GM18909 (cell line): ENCODE data around the gene OLIG2.
A peak's percentile ranks its signal among the peaks of the same experiment; 100 is the strongest.

ENCODE experiments used
- ATAC-seq: cut with Tn5 transposase; IDR thresholded peaks from one replicate; pipeline ENCODE4 v1.9.1; 2021; ENCODE audit warnings: mild to moderate bottlenecking; ENCODE audit not compliant: unreplicated experiment, poor library complexity

OLIG2 gene

DNA sequence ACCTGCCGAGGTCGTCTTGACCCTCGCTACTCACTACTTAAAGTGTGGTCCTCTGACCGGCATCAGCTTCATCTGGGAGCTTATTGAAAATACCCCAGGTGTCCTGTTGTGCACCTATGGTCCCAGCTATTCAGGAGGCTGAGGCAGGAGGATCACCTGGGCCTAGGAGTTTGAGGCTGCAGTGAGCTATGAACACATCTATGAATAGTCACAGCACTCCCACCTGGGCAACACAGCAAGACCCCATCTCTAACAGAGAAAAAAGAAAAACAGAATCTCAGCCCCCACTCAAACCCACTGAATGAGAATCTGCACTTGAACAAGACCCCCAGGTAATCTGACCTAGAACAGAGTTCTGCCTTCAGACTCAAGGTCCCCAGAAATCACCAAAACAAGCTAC, 35.5 kb downstream of the OLIG2 start:
- ATAC-seq = no peak

DNA sequence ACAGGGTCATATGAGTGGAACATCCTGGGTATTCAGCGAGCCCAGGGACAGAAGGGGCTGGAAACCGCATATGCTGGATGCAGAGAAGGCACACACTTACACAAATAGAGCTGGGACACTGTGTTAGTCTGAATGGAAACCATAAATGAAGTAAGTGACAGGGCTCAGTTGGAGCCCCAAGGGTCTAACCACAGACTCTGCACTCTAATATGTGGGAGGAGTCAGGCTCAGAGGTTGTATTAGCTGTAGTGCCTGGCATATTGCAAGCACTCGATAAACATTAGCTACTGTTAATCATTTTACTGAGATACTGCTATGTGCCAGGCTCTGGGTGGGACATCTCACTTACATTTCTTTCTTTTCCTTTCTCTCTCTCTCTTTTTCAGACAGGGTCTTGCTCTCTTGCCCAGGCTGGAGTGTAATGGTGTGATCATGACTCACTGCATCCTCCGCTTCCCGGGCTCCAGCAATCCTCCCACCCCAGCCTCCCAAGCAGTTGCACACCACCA, 37.7 kb downstream of the OLIG2 start:
- ATAC-seq = no peak

DNA sequence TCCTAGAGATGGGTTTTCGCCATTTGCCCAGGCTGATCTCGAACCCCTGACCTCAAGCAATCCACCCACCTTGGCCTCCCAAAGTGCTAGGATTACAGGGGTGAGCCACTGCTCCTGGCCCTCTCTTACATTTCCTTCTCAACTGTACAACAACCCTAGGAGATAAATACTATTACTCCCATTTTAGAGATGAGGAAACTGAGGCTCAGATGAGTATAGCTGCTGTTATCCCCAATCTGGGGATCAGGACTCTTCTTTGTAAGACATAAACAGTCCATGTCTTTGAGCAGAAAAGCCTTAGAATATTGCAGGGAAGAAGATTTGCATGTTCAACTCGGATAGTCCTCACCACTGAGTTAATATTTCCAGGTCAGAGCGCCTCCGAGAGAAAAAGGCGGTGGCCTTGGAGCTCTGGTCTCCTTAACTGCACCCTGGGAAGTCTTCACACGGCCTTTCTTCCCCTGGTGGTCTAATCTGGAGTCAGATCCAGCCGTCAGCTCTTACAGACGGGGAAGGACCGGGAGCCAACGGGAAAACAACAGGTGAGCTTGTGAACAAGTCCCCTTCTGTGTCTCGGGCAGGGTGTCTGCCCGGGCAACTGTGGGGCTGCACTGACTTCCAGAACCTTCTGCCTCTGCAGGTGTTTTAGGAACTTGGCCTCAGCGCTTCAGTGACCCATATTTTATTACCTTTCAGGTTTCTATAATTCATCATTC, 38.3 kb downstream of the OLIG2 start:
- no peak for ATAC-seq

DNA sequence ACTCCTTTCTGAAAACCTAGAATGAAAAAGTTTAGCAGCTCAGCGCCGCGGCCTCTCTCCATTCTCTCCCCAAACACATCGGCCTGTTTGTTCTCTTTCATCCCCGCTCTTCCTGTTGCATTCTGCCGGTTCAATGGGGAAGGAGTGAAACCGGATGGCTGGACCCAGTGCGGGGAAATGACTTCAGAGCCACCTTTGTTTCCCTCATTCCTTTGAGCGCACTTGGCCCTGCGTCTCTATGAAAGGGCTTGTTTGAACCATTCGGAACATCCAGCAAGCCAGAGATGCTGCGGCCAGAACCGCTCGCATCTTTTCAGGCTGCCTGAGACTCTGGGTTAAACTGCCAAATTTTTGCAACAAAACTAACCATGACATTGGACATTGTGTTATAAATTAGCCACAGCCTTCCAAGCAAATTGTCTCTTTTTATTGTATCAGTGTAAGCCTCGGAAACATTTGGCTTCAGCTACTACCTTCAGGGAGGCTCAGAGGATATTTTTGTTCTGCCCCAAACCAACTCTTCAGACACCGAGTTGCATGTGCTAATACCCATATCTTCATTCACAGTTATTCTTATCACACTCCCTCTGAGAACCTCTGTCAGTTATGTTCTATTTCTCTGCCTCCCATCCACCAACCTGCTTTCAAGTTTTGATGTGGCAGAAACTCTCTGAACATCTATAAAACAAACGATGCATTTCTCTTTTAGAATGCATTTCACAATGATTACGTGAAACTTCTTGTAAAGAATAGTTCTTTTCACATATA, 39.1 kb downstream of the OLIG2 start:
- ATAC-seq = no peak

DNA sequence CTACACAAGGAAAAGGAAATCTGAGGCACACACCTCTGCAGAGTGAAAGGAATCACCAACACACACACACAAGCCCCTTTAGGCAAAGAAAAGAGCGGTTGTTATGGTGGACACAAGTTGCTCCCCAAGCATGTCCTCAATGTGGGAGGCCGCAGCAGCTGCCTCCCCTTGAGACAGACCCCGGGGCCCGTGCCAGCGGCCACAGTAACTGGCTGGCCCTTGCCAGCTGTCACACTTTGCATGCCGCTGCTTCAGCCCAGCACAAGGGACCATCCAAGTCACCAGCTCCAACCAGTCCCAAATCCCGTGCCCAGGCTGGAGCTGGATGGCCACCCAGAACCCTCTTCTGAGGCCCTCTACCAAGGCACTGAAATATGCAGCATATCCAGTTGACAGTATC, 41.3 kb downstream of the OLIG2 start:
- no peak for ATAC-seq

DNA sequence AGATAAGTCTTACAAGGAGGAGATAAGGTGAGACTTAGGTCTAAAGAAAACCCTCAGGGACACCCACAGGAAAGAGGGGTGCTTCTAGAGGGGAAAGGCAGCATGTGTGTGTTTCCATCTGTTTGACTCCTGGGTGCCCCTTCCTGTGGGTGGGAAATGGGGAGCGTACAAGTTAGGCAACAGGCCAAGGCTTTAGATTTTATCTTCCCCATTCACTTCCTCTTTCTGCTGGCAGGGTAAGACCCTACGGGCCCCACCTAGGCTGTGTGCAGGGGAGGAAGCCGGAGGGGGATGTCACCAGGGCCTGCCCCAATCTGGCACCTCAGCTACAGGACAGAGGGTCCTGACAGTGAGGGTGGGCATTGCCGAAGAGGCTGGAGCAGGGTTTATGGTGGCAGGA, 41.7 kb downstream of the OLIG2 start:
- no peak for ATAC-seq

DNA sequence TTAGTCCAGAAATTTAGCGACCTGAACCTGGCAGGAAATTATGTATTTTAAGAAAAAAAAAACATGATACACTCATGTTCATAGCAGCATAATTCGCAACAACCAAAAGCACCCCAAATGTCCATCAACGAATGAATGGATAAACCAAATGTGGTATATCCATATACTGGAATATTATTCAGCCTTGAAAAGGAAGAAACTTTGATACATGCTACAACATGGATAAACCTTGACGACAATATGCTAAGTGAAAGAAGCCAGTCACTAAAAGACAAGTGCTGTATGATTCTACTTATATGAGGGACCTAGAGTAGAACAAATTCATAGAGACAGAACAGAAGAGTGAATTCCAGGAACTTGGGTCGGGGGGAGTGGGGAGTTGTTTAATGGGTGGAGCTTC, 43.5 kb downstream of the OLIG2 start:
- ATAC-seq = no peak

DNA sequence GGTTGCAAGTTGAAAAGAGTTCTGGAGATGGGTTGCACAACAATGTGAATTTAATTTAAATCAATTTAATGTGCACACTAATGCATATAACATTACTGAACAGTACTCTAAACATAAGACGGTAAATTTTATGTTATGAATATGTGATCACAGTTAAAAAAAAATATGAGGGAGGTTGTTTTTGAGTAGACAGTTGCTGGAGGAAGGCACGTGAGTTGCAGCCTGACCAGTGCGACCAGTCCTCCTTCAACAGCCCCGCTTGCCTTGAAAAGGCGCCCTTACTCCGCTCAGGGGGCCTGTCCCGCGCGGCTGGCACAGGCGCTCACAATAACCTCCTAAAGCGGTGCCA, 43.9 kb downstream of the OLIG2 start:
- no peak for ATAC-seq

DNA sequence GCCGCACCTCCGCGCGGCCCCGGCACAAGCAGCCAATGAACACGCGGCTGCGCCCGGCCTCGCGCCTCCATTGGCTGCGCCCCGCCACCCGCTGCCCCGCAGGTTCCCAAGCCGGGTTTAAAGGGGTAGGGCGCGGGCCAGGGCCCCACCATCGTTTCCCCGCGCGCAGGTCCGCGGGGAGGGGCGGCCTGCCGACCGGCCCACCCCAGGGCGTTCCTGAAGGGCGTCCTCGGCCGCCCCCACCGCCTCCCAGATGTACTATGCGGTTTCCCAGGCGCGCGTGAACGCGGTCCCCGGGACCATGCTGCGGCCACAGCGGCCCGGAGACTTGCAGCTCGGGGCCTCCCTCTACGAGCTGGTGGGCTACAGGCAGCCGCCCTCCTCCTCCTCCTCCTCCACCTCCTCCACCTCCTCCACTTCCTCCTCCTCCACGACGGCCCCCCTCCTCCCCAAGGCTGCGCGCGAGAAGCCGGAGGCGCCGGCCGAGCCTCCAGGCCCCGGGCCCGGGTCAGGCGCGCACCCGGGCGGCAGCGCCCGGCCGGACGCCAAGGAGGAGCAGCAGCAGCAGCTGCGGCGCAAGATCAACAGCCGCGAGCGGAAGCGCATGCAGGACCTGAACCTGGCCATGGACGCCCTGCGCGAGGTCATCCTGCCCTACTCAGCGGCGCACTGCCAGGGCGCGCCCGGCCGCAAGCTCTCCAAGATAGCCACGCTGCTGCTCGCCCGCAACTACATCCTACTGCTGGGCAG, 44.4 kb downstream of the OLIG2 start, which contains the start of gene OLIG1:
Gene OLIG1, plus strand, starts transcription at position 148 of the 750 bp plus-strand sequence. Its CDS starts 106 bp downstream, at position 254.
- ATAC-seq = peak; percentile 66

DNA sequence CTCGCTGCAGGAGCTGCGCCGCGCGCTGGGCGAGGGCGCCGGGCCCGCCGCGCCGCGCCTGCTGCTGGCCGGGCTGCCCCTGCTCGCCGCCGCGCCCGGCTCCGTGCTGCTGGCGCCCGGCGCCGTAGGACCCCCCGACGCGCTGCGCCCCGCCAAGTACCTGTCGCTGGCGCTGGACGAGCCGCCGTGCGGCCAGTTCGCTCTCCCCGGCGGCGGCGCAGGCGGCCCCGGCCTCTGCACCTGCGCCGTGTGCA, 44.9 kb downstream of the OLIG2 start:
- ATAC-seq = peak; percentile 17

DNA sequence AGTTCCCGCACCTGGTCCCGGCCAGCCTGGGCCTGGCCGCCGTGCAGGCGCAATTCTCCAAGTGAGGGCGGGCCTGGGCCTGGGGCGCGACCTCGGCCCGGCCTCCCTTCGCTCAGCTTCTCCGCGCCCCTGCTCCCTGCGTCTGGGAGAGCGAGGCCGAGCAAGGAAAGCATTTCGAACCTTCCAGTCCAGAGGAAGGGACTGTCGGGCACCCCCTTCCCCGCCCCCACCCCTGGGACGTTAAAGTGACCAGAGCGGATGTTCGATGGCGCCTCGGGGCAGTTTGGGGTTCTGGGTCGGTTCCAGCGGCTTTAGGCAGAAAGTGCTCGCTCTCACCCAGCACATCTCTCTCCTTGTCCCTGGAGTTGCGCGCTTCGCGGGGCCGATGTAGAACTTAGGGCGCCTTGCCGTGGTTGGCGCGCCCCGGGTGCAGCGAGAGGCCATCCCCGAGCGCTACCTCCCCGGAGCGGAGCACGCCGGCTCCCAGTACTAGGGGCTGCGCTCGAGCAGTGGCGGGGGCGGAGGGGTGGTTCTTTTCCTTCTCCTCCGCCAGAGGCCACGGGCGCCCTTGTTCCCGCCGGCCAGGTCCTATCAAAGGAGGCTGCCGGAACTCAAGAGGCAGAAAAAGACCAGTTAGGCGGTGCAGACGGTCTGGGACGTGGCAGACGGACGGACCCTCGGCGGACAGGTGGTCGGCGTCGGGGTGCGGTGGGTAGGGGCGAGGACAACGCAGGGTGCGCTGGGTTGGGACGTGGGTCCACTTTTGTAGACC, 45.4 kb downstream of the OLIG2 start:
- no peak for ATAC-seq

DNA sequence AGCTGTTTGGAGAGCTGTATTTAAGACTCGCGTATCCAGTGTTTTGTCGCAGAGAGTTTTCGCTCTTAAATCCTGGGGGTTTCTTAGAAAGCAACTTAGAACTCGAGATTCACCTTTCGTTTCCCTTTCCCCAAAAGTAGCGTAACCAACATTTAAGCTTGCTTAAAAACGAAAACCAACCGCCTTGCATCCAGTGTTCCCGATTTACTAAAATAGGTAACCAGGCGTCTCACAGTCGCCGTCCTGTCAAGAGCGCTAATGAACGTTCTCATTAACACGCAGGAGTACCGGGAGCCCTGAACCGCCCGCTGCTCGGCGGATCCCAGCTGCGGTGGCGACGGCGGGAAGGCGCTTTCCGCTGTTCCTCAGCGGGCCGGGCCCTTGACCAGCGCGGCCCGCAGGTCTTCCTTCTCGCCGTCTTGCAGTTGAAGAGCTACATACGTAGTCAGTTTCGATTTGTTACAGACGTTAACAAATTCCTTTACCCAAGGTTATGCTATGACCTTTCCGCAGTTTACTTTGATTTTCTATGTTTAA, 46.1 kb downstream of the OLIG2 start:
- ATAC-seq = no peak

DNA sequence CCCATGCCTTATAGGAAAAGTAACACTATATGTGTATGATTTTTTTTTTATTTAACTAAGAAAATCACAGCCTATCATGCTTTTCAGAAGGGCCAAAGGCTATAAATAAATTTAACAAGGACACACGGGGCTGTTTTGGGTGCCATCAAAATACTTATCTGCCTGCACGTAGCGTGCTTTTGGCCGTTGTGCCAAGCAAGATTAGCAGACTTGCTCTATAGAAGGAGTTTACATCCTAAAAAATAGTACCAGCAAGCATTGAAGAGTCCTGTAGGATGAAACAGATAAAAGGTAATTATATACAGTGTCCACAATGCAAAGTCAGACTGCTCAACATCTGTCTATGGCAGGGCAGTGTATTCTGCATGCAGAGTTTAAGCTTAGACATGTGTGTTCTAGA, 47.9 kb downstream of the OLIG2 start:
- no peak for ATAC-seq

DNA sequence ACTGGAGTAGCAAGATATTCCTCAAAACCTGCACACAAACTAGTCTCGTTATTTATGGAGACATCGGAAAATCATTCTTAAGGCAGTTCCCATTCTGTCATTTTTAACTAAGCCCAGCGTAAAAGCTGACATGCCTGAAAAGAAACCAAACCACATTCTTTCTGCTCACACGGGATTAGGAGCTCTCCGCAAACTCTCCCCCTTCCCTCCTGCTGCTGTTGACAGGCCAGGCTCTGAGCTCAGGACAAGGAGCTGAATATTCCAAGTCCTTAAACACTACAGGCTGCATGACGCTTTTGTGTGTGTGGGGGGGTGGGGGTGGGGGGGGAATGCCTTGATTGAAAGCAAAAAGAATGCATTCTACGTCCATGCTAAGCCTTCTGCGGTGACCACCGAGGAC, 49.4 kb downstream of the OLIG2 start:
- no peak for ATAC-seq

DNA sequence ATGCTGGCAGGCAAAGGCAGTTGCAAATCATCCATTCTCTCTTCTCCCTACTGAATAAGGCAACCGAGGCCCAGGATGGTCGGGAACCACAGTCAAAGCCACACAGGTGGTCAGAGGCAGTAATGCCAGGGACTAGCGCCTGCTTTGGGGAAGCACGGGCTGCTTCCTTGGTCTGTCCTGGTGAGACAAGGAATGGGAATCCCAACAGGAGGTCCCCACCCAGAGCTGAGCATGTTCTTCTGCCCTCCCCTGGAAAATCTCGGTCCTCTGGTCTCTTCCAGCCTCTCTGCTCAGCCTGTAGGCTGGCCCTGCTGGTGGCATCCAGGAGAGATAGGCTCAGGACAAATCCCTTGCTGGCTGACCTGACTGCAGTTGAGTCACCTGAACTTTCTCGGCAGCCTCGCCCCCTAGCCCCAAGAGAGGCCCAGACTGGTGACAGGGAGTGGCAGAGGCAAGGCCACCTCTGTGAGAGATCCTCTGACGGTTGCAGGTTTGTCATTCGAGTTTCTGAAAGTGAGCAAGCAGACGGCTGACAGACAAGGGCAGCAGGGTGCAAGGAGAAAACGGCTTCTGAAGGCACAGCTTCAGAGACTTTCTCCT, 50.0 kb downstream of the OLIG2 start:
- ATAC-seq = no peak

DNA sequence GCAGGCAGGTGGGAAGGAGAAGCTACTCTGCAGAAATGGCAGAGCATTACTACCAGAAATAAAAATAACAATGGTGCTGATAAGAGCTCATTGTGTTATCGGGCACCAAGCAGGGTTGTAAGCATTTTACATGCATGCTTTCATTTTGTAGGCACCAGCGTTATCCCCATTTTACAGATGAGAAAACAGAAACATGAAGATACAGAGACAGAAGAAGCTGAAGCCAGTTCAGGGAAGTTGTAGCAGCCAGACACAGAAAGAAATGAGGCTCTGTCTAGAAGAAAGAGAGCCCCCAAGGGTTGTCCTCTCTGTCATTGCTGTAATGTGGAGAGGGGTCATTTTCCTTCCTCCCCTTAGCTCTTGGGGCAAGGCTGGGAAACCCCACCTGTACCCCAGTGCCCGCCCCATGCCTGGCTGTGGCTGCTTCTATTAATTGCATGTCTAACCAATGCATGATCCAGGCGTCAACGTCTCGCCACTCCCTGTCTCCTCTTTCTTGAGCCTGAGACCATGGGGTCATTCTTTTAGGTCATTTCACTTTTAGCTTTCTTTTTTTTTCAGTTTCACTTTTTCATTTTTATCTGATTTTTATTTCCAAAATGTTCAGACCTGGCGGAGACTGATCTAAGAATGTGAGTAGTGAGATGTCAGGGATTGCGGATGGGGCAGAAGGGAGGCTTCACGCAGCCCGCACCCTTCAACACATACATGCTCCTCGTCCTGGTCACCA, 51.0 kb downstream of the OLIG2 start:
- ATAC-seq = no peak
